BJ (cell line): ENCODE results near the gene ANKRD13B. TPM values are rescaled to one million over a fixed set of nuclear protein-coding genes. Genes with fewer than 3 reads are reported as not detected.

Source experiments
- CTCF ChIA-PET: fragments of 350-600 bp; formaldehyde crosslinking; extraction: SDS; loops from one replicate; lab custom pipeline; 2021; ENCODE audit warnings: antibody characterized with exemption, inconsistent platforms; lab: Yijun Ruan, JAX
- POLR2A ChIA-PET: fragments of 300-600 bp; sonication (Branson Sonifier 250); formaldehyde crosslinking; extraction: SDS; loops from one replicate; lab custom pipeline; 2021; ENCODE audit warnings: antibody characterized with exemption; lab: Charles Lee
- DNase-seq: peaks from one replicate; pipeline ENCODE4 v3.0.0-alpha.2; 2011; ENCODE audit warnings: low read depth
- H3K27me3 ChIP-seq: 2 replicates; pipeline ENCODE4 v1.6.0; 2011; ENCODE audit warnings: low read length; ENCODE audit not compliant: control insufficient read depth, insufficient read depth
- H3K36me3 ChIP-seq: 2 replicates; pipeline ENCODE4 v1.5.1; 2011; ENCODE audit warnings: low read length; ENCODE audit not compliant: control insufficient read depth, insufficient read depth
- H3K4me3 ChIP-seq: 2 replicates; pipeline ENCODE4 v1.5.1; 2011; ENCODE audit warnings: low read depth, mild to moderate bottlenecking, control low read depth, low read length
- CTCF ChIP-seq: IDR thresholded peaks from 2 replicates; pipeline ENCODE4 v1.5.1; 2011; ENCODE audit warnings: low read depth, mild to moderate bottlenecking, control low read depth, inconsistent platforms, low read length, moderate library complexity; ENCODE audit not compliant: insufficient read depth
- polyA plus RNA-seq: library from polyadenylated mRNA; depleted of rRNA; stranded (reverse); fragments of >200 nt; gene quantifications from 2 replicates; pipeline ENCODE4 v1.2.3, GENCODE V29; 2011; rRNA removed
- small RNA-seq: library from RNA; depleted of rRNA; stranded (forward); fragments of <200 nt; gene quantifications from one replicate; pipeline ENCODE3, GENCODE V24; 2012; ENCODE audit warnings: low replicate concordance, low read depth; ENCODE audit not compliant: insufficient read length

ANKRD13B gene
- polyA plus RNA-seq, 1 experiment = 3.1 TPM

GRCh38 chr17:29663155-29663554 is 70.2 kb downstream of the ANKRD13B start:
- CTCF ChIA-PET = interaction anchor here (0.9 to 1.7 kb wide), 4 partner anchors 9 to 116 kb away, joined by 3 to 5 read pairs (median 3); no protein-coding TSS in a partner anchor
- no peaks in the 10 kb centered on the region for H3K27me3 ChIP-seq
- no peak for TF ChIP-seq CTCF
- POLR2A ChIA-PET = no interaction called here
- no peak for DNase-seq
- no peak overlapping the region for H3K4me3 ChIP-seq
- H3K36me3 ChIP-seq = no peaks in the 10 kb centered on the region

Small RNA genes lying within 50 kb of the gene (small RNA-seq; reads per million reads assigned to genes)
- gene RNU6-920P = not detected

Other genes with a start within 250 kb of the ANKRD13B start
- 9.1 and 22.1 TPM in 2 replicates for gene TAOK1, start 202.8 kb upstream of the ANKRD13B start, polyA plus RNA-seq
- 5.2 and 5.8 TPM in 2 replicates for gene ABHD15, start 26.1 kb upstream of the ANKRD13B start, polyA plus RNA-seq
- gene TP53I13, start 24.4 kb upstream of the ANKRD13B start, polyA plus RNA-seq = 26.8 and 38.7 TPM in 2 replicates
- gene GIT1, start 3.5 kb upstream of the ANKRD13B start, polyA plus RNA-seq = 21.6 and 32.0 TPM in 2 replicates
- gene CORO6, start 29.8 kb downstream of the ANKRD13B start, polyA plus RNA-seq = 8.0 and 19.3 TPM in 2 replicates